Ureter (tissue), 1 donor: ENCODE data around the gene REEP1. TPM values are rescaled to one million over a fixed set of nuclear protein-coding genes. Genes with fewer than 3 reads are reported as not detected.

Experiments
- DNase-seq: peaks from one replicate; pipeline ENCODE4 v3.0.0-alpha.2; 2020; ENCODE audit warnings: low spot score
- total RNA-seq: library from RNA; stranded (reverse); gene quantifications from one replicate; pipeline ENCODE4 v1.2.4, GENCODE V29; 2023
- donor health status: DM: yes; HTN: yes; CAD: no.

Gene REEP1, protein sequence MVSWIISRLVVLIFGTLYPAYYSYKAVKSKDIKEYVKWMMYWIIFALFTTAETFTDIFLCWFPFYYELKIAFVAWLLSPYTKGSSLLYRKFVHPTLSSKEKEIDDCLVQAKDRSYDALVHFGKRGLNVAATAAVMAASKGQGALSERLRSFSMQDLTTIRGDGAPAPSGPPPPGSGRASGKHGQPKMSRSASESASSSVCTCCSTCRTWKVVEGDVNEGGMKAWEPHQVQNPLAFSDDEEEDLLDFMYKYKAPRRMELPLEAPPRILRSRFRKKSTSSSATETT
- 15.5 TPM for total RNA-seq

DNA sequence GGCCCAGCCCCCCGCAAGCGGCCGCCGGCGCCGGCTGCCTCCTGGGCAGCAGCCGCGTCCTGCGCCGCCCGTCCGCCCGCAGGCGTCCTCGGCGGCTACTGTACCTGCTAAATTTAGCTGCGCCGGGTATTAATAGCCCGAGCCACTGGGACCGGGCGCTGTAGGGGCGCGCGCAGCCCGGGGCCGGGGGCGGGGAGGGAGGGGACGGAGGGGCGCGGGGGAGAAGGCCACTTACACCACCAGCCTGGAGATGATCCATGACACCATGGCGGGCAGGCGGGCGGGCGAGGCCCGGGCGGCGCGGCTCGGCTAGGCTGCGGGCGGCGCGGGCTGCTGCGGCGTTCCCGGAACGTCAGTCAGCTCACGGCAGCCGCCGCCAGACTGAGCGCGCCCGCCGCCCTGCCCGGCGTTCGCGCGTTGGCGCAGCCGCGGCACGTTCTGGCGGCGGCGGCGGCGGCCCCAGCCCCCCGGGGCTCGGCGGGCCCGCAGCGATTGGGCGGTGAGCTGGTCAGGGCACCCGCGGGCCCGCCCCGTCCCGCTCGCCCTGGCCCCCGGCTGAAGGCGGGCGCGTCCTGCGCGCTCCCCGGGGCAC lies at the start of gene REEP1:
Gene REEP1 (minus strand): TSS at position 383 of the 592 bp plus-strand sequence. CDS start 116 bp downstream, at position 267.
- DNase-seq: no peak

DNA sequence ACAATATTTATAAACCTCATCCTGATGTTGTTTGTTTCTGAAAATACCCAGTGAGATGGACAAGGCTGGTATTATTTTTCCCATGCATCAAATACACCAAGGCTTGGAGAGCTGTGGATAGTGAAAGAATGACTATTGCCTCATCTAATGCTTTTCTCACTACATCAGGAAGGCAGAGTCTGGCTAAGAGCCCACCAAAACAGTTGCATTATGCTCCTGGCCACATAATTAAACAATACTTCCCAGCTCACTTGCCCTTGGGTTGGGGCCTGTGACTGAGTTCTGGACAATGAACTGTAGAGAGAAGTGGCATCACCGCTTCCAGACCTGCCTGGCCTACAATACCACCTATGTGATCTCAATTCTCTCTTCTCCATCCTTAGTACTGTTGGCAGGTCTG lies 46.4 kb upstream of the REEP1 start:
- no peak for DNase-seq

DNA sequence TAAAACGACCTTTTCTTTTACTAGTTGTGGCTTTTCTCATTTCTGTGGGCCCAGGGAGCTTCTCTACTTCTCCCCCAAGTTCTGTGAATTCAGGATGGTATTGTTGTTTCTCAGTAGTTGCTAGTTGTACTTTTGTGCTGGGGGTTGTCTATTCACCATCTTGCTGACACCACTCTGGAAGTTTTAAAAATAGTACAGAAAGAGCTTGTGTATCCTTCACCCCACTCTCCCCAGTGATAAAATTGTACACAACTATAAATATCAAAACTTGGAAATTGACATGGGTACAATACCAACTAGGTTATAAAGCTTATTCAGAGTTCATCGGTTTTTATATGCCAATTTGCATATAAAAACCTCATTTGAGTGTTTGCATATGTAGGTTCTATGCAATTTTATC lies 45.3 kb upstream of the REEP1 start:
- DNase-seq: no peak

DNA sequence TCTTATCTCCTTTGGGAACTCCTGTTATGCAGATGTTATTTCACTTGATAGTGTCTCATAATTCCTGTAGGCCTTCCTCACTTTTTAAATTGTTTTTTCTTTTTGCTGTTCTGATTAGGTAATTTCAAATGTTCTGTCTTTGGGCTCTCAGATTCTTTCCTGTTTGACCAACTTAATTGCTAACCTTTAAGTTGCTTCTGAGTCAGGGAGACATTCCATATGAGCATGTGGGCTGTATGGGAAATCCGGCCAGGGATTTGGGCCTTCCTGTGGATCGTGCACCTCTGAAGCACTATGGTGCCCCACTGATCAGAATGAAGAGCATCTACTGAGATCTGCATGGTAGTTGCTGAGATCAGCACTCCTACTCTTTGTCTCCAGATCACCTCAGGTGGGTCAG lies 44.7 kb upstream of the REEP1 start:
- no peak for DNase-seq

DNA sequence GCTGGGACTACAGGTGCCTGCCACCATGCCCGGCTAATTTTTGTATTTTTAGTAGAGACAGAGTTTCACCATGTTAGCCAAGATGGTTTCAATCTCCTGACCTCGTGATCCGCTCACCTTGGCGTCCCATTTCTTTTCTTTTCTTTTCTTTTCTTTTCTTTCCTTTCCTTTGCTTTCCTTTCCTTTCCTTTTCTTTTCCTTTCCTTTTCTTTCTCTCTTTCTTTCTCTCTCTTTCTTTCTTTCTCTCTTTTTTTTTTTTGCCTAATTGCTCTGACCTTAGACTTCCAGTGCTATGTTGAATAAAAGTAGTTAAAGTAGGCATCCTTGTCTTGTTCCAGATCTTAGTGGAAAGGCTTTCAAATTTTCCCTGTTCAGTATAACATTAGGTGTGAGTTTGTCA lies 41.0 kb upstream of the REEP1 start:
- DNase-seq: no peak

DNA sequence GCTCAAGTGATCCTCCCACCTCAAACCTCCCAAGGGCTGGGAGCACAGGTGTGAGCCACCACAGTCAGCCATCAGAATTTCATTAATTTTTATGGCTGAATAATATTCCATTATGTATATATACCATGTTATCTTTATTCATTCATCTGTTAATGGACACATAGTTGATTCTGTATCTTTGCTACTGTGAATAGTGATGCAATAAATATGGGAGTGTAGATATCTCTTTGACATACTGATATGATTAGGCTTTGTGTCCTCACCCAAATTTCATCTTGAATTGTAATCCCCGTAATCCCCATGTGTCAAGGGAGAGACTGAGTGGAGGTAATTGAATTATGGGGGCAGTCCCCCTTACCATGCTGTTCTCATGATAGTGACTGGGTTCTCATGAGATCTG lies 38.2 kb upstream of the REEP1 start:
- DNase-seq: no peak

DNA sequence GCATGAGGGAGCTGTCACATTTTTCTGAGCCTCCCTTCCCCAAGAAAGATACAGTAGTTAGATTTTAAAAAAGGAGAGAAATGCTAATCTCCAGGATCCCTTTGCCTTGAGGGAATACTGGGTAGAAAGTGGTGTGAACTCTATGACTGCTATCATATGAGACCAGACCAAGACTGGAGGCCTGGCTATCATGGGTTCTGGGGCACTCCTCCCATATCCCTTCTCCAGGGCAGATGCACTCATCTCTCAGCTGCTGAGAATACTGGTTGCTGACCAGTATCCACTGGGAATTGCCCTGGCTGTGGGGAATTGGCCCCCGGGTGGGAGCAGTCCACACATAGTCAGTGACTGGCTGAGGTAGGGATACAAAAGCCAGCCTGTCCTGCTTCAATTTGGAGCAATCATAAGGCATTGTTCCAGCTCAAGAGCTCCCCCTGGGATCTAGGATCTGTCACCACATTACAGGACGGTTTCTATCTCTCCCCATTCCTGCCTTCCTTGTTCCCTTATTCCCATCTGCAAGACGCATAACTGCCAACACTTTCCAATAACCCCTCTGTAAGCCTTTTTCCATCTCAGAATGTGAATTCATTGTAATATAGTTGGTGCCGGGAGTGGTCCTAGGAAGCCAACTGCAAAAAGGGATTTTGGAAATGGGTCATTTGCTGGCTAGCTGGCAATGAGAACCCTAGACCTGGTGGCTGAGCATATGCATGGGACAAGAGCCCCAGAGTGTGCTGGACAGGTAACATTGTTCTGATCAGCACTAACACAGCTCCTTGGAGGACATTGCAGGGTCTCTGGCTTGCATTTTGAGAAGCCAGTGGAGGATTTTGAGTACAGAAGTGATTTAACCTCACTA lies 35.4 kb upstream of the REEP1 start:
- DNase-seq: peak; percentile 50

DNA sequence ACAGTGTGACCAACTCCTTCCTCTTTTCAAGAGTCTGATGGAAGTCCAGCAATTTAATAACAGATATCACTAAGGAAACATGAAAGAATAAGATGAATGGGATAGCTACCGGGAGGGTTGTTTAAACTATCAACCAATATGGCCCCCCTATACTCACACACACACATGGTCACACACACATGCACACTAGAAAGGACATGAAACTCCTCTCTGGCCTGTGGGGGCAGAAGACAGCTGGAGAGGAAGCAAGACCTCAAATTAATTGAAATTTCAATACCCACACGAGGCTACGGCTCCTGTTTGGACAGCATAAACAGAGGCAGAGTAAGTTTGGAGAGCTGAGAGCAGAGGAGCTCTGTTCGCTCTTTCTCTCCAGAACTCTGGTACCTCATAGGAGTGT lies 34.7 kb upstream of the REEP1 start:
- DNase-seq: no peak

DNA sequence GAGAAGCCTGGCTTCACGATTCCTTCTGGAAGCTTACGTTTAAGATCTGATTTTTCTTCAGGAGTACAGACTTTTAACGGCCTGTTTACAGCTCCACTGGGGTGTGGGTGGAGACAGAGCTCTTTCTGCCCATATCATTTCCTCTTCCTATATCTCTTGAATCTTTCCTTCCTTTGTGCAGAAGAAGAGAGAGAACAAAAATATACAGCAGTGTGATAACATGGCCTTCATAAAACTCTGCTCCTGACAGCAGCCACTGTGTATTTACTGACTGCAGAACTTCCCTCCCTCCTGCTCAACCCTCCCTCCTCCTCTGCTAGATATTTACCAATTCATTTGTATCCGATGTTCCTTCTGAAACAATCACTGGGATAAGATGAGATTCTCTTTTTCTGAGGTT lies 34.1 kb upstream of the REEP1 start:
- DNase-seq: no peak

DNA sequence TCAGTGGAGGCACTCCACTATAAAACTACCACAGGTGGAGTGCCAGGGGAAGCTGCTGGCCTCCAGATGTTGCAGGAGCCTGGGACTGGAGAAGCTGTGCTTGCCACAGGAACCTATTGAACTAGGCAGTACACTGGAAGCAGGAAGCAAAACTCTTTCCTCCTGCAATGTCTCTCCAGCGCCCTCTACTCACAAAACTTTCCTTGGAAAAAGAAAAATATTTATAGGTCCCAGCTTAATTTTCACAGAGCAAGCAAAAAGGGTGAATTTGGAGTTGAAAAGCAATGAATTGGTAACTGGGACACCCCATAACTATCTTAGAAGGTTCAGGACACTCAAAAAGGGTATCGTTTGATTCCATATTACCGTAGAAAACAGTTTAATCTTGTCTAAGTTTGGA lies 33.2 kb upstream of the REEP1 start:
- no peak for DNase-seq

DNA sequence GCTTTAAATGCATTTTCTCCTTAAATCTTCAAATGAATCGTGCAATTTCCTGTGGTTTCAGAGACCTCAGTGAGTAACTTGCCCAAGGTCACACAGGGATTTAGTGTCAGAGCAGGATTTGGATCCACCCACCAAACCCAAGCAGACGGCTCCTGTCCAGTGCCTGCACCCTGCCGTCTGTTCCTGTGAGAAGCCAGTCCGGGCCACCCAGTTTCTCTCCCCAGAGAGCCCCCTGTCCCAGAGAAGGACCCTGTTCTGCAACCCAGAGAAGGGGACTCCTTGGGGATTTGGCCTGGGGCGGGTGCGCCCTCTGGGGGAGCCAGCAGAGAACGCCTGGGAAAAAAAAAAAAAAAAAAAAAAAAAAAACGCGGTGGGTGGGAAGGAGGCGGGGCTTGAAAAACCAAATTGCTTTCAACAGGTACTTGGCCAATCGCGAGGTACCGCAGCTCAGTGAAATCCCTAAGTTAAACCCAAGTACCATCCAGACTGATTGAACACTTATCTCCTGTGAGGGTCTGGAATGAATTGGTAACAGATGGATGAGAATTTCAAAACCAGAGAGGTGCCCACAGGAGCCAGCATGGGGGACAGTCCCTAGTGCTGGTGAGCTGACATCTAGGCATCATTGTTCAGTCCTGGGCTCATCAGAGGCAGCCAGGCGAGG lies 30.9 kb upstream of the REEP1 start:
- DNase-seq: no peak

DNA sequence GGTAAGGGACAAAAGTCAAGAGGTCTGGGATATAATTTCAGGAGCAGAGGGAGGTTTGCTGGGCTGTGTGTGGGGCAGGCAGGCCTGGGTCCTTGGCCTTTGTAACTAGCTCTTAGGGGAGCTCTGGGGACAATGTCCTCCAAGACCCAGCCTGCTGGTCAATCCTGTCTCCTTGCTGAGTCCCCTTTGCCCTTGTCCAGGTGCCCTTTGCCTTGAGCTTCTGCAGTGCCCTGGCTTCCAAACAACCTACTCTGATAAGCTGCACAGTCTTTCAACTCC lies 30.0 kb upstream of the REEP1 start:
- DNase-seq: no peak

DNA sequence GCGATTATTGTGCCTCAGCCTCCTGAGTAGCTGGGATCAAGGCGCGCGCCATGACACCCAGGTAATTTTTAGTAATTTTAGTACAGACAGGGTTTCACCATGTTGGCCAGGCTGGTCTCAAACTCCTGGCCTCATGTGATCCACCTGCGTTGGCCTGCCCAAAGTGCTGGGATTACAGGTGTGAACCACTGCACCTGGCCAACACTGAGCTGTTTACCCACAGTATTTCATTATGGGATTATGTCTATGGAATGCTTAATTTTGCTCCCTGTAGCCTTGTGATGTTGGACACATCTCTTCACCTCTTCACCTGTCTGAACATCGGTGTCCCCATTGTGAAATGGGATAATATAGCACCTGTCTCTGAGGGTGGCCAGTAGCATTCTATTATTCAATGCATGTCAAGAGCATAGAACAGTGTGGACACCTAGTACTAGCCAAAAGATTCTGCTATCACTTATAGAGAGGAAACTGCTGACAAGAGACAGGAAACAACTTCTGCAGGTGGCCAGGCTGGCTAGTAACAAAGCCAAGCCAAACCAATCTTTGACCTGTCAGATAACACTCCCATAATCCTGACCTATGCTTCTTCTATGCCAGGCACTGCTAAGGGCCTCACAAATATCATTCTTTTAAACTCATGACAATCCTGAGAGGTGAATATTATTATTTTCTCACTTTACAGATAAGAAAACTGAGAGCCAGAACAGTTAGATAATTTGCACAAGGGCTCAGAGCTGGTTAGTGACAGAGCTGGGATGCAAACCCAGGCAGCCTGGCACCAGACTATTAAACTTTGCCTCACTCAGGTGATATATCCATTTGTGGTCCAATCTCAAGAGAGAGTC lies 29.4 kb upstream of the REEP1 start:
- DNase-seq: no peak

DNA sequence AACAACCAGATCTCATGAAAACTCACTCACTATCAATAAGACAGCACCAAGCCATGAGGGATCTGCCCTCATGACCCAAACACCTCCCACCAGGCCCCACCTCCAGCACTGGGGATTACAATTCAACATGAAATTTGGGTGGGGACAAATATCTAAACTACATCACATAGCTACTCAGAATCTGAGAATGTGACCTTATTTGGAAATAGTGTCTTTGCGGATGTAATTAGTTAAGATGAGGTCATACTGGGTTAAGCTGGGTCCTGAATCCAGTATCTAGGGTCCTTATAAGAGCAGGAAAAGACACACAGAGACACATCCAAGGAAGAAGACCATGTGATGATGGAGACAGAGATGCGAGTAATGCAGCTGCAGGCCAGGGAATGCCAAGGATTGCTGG lies 27.5 kb upstream of the REEP1 start:
- no peak for DNase-seq

DNA sequence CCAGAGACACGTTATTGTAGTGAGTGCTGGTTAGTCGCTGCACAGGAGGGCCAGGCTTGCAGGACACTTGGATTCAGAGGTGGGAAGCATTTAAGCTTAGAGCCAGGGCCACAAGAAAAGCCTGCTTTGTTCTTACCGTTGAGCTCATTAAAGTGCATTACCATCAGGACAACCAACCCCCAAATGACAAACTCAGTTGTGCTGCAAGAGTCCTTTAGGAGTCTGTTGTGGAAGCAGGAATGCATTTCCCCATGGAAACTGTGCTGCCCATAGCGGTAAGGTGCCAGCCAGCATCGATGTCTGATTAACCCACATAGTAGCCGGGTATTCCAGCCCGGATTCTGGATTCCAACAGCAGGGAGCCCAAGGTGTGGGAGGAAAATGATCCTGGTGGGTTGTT lies 23.4 kb upstream of the REEP1 start:
- no peak for DNase-seq

DNA sequence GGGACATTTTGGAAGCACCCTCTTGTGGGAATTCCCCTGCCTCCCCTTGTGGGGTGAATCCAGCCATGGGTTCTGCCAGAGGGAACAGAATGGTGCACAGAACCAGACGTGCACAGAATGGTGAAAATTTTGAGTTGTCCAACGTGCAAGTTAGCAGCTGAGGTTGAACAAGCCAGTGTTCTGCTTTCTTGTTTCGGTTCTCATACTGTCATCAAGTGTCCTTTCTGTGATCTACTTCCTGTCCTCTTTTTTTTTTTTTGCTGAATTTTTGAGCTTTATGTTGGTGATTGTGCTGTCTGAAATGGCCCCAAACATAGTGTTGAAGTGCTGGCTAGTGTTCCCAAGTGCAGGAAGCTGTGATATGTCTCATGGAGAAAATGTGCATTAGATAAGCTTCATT lies 21.5 kb upstream of the REEP1 start:
- DNase-seq: no peak

DNA sequence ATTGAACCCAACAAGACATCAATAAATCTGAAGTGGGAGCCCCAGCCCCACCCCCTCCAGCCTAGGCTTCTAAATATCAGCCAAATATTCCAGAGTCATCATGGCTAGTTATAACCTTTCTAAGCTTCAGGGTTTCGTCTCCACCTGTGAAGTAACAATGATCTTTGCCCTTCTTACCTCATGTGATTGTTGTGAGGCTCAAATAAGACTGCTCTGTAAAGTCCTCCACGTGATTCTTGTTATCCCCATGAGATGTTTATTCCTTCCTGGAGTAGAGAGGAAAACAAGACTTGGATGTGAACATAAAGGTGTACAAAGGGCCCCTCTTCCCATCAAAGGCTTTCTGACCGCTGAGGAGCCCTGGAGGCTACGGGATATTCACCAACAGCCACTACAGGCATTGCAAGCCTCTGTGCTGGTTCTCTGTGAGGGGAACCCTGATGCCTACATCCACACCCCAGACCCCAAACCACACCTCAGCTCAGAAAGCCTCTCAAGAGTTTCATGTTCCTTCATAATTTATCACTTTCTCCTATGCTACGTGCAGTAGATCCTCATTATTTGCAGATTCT lies 20.1 kb upstream of the REEP1 start:
- DNase-seq: no peak

DNA sequence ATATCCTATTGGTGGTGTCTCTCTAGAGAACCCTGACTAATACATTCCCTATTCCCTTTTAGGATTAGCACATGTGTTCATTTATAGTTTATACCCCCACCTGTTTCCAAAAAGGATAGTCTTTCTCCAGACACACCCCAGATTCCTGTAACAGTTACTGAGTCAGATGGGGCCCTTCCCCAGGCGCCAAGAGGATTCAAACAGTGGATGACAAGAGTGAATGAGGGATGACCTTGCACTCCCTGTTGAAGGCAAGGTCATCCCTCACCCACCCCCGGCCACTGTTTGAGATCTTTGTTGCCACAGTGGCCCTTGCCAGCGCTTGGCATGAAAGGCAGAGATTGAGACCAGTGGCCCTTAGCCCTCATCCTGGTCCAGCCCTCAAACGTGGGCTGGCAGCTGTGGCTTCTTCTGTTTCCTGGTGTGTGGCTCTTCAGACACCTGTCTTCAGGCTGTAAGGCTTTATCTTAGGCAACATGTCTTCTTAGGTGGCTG lies 15.3 kb upstream of the REEP1 start:
- no peak for DNase-seq

DNA sequence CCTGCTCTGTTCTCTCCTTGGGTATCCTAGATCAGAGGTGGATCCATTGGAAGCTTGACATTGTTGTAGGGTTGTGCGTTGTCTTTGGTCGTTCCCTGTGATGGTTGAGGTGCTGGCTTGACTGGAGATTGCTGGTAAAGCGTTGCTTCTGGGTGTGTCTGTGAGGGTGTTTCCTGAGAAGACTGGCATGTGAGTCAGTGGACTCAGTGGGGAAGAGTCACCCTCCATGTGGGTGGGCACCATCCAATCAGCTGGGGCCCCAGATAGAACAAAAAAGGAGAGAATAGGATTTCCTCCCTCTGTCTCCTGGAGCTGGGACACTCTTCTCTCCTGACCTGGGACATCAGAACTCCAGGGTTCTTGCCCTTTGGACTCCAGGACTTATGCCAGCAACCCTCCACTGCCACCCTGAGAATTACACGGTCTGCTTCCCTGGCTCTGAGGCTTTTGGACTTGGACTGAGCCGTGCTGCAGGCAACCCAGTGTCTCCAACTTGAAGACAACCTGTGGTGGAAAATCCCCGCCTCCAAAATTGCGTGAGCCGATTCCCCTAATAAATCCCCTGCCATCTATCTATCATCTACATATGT lies 14.8 kb upstream of the REEP1 start:
- no peak for DNase-seq

DNA sequence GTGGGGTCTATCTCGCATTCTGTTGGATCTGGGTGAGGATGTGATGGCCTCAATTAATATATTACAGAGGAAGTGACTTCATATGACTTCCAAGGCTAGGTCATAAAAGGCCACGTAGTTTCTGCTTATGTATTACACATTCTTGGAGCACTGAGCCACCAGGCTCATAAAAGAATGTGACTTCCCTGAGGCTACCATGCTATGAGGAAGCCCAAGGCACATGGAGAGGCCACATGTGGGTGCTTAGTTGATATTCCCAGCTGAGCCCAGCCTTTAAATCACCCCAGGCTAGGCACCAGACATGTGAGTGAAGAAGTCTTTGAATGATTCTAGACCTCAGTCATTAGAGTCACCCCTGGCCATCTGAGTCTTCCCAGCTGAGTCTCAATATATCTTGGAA lies 13.3 kb upstream of the REEP1 start:
- DNase-seq: no peak

DNA sequence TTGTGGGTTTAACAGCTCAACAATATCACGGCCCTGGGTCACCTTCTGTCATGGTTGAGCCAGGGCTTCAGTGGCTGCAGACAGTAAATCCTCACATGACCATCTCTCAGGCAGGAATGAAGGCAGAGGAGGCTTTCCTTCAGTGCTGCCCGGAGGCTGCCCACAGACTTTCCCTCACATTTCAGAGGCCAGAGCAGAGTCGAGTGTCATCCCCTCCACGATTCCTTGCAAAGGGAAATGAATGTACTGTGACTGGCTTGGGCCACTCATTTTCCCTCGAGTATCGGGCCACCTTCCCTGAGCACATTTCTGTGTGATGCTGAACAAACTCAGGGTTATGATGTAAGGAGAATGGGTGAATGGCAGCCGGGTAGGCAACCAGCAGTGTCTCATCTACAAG lies 10.0 kb upstream of the REEP1 start:
- no peak for DNase-seq
